ENCODE measurements around the gene TAS2R40.

DNA sequence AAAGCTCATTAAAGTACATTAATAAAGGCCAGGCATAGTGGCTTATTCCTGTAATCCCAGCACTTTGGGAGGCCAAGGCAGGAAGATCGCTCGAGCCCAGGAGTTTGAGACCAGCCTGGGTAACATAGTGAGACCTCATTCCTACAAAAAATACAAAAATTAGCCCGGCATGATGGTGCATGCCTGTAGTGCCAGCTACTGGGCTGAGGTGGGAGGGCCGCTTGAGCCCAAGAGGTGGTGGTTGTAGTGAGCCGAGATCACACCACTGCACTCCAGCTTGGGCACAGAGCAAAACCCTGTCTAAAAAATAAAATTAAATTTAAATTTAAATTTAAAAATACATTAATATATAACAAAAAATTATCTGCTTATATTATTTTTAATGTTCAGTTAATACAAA lies 45.7 kb upstream of the TAS2R40 start:
- TF ChIP-seq POLR2AphosphoS5 (IDR thresholded peaks at IDR 0.05; ENCODE audit: low read depth, low read length) = no peak
- TF ChIP-seq POLR2A (IDR thresholded peaks at IDR 0.05; ENCODE audit: low read depth, low read length) = no peak
